ENCODE results near the gene NCOA3. TPM values are rescaled to one million over a fixed set of nuclear protein-coding genes. Genes with fewer than 3 reads are reported as not detected.
"Not testable (repeated sequence)": the region's sequence is repeated elsewhere in the genome, so short reads cannot be mapped to it uniquely, and the experiment has no call there.

NCOA3 gene
- total RNA-seq, 2 experiments from 2014 or later = 66.2 to 73.7 TPM

DNA sequence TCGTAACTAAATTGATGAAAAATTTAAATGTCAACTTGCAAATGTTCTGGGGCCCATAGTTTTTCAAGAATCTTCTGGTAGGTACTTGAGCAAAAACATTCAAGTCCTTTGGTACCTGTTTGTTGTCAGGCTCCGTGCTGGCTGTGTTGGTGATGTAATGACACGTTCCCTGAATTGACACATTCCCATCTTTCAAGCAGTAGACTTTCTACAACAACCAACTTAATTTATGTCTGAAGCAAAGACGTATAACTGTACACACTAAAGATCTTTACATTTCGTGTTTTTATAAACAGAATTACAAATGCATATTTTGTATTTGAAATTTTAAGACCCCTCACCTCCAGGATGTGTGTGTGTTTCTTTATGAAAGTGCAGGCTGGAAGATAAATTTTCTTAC is 49.5 kb downstream of the NCOA3 start:
- TF ChIP-seq, protein P1, sequence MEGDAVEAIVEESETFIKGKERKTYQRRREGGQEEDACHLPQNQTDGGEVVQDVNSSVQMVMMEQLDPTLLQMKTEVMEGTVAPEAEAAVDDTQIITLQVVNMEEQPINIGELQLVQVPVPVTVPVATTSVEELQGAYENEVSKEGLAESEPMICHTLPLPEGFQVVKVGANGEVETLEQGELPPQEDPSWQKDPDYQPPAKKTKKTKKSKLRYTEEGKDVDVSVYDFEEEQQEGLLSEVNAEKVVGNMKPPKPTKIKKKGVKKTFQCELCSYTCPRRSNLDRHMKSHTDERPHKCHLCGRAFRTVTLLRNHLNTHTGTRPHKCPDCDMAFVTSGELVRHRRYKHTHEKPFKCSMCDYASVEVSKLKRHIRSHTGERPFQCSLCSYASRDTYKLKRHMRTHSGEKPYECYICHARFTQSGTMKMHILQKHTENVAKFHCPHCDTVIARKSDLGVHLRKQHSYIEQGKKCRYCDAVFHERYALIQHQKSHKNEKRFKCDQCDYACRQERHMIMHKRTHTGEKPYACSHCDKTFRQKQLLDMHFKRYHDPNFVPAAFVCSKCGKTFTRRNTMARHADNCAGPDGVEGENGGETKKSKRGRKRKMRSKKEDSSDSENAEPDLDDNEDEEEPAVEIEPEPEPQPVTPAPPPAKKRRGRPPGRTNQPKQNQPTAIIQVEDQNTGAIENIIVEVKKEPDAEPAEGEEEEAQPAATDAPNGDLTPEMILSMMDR (IDR thresholded peaks at IDR 0.05) = no peak
- no peaks in the 10 kb centered on the region for H3K9me3 Mint-ChIP-seq
- POLR2A ChIA-PET = interaction anchor here (0.6 kb wide), 1 partner anchor 322 kb away, joined by 3 read pairs; no protein-coding TSS in a partner anchor
- ATAC-seq (no peak), DNase-seq (no peak)
- H3K36me3 Mint-ChIP-seq (ENCODE audit: low read depth) = peaks cover 41% of the 10 kb centered on the region
- CTCF ChIA-PET = interaction anchor here (1.8 kb wide), 1 partner anchor 69 kb away, joined by 6 read pairs; no protein-coding TSS in a partner anchor
- peaks cover 43% of the 10 kb centered on the region for H3K4me1 Mint-ChIP-seq (ENCODE audit: low read depth)
- no peaks in the 10 kb centered on the region for H3K27me3 Mint-ChIP-seq
- H3K4me3 Mint-ChIP-seq = no peak overlapping the region
- H3K27ac Mint-ChIP-seq = peak overlapping the region; percentile 34
- intact Hi-C loops (cut with micrococcal nuclease) = no loop called here

- ChIA-PET POLR2A (interaction anchor here (0.6 kb wide), 1 partner anchor 322 kb away, joined by 3 read pairs; no protein-coding TSS in a partner anchor), CTCF (interaction anchor here (1.2 to 1.8 kb wide), 3 partner anchors 66 to 168 kb away, joined by 3 to 6 read pairs (median 5); no protein-coding TSS in a partner anchor)
- Mint-ChIP-seq H3K4me3 (no peak overlapping the region), H3K4me1 (ENCODE audit: low read depth) (peaks cover 46% of the 10 kb centered on the region), H3K9me3 (no peaks in the 10 kb centered on the region), H3K36me3 (ENCODE audit: low read depth) (peaks cover 38% of the 10 kb centered on the region), H3K27me3 (no peaks in the 10 kb centered on the region), H3K27ac (no peak overlapping the region)
- TF ChIP-seq, protein P1 (IDR thresholded peaks at IDR 0.05) = no peak
- intact Hi-C loops (cut with micrococcal nuclease) = no loop called here
- peak; percentile 43 for DNase-seq
- peak; percentile 56 for ATAC-seq
Observed at GRCh38 chr20:47551841-47552240, 50.2 kb downstream of the NCOA3 start.

DNA sequence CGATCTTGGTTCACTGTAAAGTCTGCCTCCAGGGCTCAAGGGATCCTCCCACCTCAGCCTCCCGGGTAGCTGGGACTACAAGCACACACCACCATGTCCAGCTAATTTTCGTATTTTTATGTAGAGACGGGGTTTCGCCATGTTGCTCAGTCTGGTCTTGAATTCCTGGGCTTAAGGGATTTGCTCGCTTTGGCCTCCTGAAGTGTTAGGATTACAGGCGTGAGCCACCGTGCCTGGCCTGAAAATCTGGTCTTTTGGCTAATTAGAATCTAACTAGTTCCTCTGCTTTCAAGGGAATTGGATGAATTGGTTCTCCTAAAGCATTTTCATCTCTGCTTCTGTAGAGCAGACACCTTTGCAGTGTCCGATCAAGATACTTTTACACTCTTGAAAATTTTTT is 51.3 kb downstream of the NCOA3 start:
- no peak overlapping the region for H3K4me3 Mint-ChIP-seq
- ChIA-PET CTCF (interaction anchor here (1.2 to 1.8 kb wide), 3 partner anchors 65 to 169 kb away, joined by 3 to 6 read pairs (median 5); no protein-coding TSS in a partner anchor), POLR2A (interaction anchor here (0.6 to 0.9 kb wide), 2 partner anchors 10 to 92 kb away, joined by 3 read pairs; no protein-coding TSS in a partner anchor)
- peaks cover 51% of the 10 kb centered on the region for H3K4me1 Mint-ChIP-seq (ENCODE audit: low read depth)
- TF ChIP-seq, protein P1 (IDR thresholded peaks at IDR 0.05) = no peak
- H3K27me3 Mint-ChIP-seq = no peaks in the 10 kb centered on the region
- H3K36me3 Mint-ChIP-seq (ENCODE audit: low read depth) = peaks cover 36% of the 10 kb centered on the region
- H3K9me3 Mint-ChIP-seq = no peaks in the 10 kb centered on the region
- intact Hi-C loops (cut with micrococcal nuclease) = no loop called here
- no peak for DNase-seq
- no peak overlapping the region for H3K27ac Mint-ChIP-seq
- ATAC-seq = no peak

DNA sequence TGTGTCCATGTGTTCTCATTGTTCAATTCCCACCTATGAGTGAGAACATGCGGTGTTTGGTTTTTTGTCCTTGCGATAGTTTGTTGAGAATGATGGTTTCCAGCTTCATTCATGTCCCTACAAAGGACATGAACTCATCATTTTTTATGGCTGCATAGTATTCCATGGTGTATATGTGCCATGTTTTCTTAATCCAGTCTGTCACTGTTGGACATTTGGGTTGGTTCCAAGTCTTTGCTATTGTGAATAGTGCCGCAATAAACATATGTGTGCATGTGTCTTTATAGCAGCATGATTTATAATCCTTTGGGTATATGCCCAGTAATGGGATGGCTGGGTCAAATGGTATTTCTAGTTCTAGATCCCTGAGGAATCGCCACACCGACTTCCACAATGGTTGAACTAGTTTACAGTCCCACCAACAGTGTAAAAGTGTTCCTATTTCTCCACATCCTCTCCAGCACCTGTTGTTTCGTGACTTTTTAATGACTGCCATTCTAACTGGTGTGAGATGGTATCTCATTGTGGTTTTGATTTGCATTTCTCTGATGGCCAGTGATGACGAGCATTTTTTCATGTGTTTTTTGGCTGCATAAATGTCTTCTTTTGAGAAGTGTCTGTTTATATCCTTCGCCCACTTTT is 52.0 kb downstream of the NCOA3 start:
- CTCF ChIA-PET; POLR2A ChIA-PET; H3K4me3 Mint-ChIP-seq; ATAC-seq; DNase-seq; H3K9me3 Mint-ChIP-seq; H3K27ac Mint-ChIP-seq; H3K27me3 Mint-ChIP-seq; intact Hi-C loops (cut with micrococcal nuclease): not testable (repeated sequence)
- Mint-ChIP-seq H3K36me3 (ENCODE audit: low read depth) (peaks cover 39% of the 10 kb centered on the region), H3K4me1 (ENCODE audit: low read depth) (peaks cover 55% of the 10 kb centered on the region)

DNA sequence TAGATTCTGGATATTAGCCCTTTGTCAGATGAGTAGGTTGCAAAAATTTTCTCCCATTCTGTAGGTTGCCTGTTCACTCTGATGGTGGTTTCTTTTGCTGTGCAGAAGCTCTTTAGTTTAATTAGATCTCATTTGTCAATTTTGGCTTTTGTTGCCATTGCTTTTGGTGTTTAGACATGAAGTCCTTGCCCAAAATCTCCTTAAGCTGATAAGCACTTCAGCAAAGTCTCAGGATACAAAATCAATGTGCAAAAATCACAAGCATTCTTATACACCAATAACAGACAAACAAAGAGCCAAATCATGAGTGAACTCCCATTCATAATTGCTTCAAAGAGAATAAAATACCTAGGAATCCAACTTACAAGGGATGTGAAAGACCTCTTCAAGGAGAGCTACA is 52.6 kb downstream of the NCOA3 start:
- peaks cover 39% of the 10 kb centered on the region for H3K36me3 Mint-ChIP-seq (ENCODE audit: low read depth)
- CTCF ChIA-PET; ATAC-seq; DNase-seq; H3K27ac Mint-ChIP-seq; H3K27me3 Mint-ChIP-seq; intact Hi-C loops (cut with micrococcal nuclease); POLR2A ChIA-PET; H3K9me3 Mint-ChIP-seq; H3K4me3 Mint-ChIP-seq: not testable (repeated sequence)
- H3K4me1 Mint-ChIP-seq (ENCODE audit: low read depth) = peaks cover 58% of the 10 kb centered on the region

DNA sequence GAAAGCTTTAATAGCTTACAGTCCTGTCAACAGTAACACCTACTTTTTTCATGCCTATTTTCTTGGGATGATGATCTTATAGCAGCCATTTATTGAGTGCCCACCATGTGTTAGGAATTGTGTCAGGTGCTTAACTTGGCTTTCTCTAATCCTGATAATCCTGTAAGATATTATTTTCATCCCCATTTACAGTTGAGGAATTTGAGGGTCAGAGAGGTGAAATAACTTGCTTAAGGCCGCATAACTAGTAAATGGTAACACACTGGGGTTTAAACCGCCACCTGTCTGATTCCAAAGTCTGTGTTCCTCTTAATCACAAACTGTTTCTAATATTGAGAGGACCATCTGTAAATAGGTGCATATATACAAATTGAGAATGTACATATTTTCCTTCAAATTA is 55.5 kb downstream of the NCOA3 start:
- peaks cover 31% of the 10 kb centered on the region for H3K36me3 Mint-ChIP-seq (ENCODE audit: low read depth)
- no peaks in the 10 kb centered on the region for H3K27me3 Mint-ChIP-seq
- H3K9me3 Mint-ChIP-seq = no peaks in the 10 kb centered on the region
- ChIA-PET POLR2A (interaction anchor here (0.6 to 1.1 kb wide), 2 partner anchors 11 to 53 kb away, joined by 3 read pairs; no protein-coding TSS in a partner anchor), CTCF (interaction anchor here (1.4 kb wide), 1 partner anchor 9 kb away, joined by 5 read pairs; no protein-coding TSS in a partner anchor)
- no peak overlapping the region for H3K27ac Mint-ChIP-seq
- no peak for ATAC-seq
- TF ChIP-seq, protein P1 (IDR thresholded peaks at IDR 0.05) = no peak
- intact Hi-C loops (cut with micrococcal nuclease) = no loop called here
- peaks cover 55% of the 10 kb centered on the region for H3K4me1 Mint-ChIP-seq (ENCODE audit: low read depth)
- no peak overlapping the region for H3K4me3 Mint-ChIP-seq
- no peak for DNase-seq

Measured in activated CD8-positive, alpha-beta T cell treated with anti-CD3 and anti-CD28 coated beads for 36 hours (primary cell).